HG03175 (cell line): ENCODE measurements around the gene SYAP1.
A peak's percentile ranks its signal among the peaks of the same experiment; 100 is the strongest.
"Not testable (repeated sequence)": the region's sequence is repeated elsewhere in the genome, so short reads cannot be mapped to it uniquely, and the experiment has no call there.

Source experiments
- ATAC-seq: cut with Tn5 transposase; IDR thresholded peaks from one replicate; pipeline ENCODE4 v1.9.1; 2021; ENCODE audit warnings: mild to moderate bottlenecking, moderate library complexity; ENCODE audit not compliant: unreplicated experiment

Gene SYAP1, protein sequence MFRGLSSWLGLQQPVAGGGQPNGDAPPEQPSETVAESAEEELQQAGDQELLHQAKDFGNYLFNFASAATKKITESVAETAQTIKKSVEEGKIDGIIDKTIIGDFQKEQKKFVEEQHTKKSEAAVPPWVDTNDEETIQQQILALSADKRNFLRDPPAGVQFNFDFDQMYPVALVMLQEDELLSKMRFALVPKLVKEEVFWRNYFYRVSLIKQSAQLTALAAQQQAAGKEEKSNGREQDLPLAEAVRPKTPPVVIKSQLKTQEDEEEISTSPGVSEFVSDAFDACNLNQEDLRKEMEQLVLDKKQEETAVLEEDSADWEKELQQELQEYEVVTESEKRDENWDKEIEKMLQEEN

DNA sequence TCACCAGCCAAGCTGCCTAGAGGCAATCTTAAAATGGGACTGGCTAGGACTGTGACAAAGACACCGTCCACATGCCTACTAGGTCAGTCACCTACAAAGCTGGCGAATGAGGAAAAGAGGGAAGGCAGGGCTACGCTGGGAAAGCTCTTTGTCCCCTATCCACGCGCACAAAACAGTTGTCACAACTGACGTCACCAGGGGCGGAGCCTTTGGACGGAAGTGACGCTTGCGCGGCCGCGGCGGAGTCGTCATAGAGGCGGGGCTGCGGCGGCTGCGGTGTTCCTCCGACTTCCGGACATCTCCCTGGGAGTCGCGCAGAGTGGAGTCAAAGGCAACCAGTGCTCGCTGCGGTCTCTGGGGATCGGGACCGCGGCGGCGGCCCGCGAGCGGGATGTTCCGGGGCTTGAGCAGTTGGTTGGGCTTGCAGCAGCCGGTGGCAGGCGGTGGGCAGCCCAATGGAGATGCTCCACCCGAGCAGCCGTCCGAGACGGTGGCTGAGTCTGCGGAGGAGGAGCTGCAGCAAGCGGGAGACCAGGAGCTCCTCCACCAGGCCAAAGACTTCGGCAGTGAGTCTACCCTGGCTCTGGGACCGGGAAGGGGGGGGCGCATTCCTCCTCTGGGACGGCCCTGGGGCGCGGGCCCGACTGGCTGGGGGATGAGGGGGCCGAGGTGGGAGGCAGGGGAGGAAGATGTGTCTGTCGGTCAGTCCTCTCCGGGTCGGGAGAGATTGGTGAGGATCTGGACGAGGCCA is at the start of gene SYAP1:
Gene SYAP1 (plus strand): TSS at position 279 of the 751 bp plus-strand sequence. CDS start 113 bp downstream, at position 392.
- ATAC-seq, result peak; percentile 99

DNA sequence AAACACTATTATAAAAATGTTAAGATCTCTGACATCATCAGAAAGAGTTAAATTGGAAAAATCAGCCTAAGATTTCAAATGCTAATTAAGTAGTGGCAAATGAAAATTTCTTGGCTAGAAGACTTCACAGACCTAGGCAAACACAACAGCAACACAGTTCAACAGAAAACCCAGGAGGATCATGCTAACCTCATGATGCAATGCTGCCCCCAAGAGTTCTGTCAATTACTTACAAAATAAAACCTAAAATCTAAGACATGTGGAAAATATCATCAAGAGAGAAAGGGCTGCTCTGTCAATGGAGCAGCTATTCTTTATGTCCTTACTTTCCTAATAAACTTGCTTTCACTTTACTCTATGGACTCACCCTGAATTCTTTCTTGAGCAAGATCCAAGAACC is 48.4 kb upstream of the SYAP1 start:
- no peak for ATAC-seq

DNA sequence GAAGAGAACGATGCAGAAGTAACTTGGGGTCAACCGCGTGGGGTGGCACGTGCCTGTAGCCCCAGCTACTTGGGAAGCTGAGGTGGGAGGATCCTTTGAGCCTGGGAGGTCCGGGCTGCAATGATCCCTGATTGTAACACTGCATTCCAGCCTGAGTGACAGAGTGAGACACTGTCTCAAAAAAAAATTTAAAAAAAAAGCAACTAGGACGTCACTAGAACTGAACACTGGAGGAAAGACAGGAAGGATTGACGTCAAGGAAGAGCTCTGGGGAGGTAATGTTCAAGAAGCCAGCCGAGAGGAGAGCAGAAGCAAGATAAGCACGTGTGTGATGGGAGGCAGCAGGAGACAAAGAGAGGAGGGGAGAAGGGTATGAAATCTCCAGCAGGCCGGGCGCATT is 40.7 kb upstream of the SYAP1 start:
- no peak for ATAC-seq

DNA sequence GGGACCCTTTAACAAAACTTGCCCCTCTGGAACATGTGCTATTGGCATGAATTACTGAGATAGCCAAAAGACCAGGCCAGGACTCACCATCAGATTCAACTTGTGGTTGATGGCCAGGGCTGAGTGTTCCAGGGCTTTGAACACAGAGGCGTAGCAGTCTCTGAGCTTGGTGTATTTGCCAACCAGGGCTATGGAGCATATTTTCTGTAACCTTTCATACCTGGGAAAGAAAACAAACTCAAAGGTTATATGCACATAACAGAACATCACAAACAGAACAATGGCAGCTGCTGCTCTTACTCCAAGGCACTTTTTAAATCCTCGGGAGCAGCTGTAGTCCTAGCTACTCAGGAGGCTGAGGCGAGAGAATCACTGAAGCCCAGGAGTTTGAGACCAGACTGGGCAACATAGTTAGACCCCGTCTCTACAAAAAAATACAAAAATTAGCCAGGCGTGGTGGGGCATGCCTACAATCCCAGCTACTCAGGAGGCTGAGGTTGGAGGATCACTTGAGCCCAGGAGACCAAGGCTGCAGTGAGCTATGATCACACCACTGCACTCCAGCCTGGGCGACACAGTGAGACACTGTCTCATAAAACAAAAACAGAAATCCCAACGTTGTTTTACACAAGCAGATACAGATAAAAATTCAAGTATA is 36.3 kb upstream of the SYAP1 start:
- no peak for ATAC-seq

DNA sequence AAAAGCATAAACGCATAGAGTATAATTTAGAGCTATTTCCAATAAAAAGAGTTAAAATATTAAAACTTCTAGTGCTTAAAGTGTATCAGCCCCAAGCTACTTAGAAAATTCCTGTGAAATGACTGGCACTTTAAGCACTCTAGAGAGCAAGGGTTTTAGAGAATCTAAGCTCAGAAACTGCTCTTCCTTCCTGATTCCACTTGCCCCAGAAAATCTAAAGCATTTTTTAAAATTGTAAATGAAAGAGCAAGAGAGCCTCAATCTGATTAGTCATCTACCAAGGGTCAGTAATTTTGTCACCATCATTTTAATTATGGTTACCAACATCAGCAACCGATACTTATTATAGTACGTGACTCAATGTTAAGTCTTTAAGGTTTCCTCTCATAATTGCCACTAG is 31.9 kb upstream of the SYAP1 start:
- ATAC-seq, result no peak

DNA sequence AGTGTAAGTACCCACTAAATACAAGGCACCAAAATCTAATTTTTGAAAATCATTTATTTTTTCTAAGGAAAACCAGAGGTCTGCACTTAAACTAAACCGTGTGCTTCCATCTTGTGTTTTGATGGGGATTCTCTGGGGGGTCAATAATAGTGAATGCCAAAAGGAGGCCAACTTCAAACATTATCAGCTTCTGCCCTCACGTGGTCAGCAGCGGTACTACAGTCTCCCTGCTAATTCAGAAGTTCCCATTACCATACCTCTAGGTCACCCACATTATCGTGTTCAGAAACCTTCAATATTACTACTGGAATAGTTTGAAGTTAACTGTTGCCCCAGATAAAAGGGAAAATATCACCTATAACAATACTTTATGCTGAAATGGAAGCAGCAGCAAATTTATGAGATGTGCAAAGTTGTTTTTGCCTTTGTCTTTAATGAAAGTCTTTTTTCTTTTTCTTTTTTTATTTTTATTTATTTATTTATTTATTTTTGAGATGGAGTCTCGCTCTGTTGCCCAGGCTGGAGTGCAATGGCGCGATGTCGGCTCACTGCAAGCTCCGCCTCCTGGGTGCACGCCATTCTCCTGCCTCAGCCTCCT is 24.2 kb upstream of the SYAP1 start:
- no peak for ATAC-seq

DNA sequence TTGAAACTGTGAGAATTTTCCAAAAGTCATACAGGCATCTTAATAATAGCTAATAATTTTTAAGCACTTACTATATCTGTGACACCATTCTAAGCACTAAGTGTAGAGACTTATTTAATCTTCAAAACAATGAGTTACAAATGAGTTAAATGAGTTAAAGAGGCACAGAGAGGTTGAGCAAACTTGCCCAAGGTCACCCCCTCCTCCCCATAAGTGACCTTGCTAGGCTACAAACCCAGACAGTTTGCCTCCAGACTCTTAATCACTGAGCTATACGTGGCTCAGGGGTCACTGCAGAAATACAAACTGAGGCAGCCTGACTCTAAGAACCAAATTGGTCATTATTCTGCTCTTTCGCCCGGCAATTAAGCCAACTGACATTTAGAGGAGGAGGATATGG is 22.5 kb upstream of the SYAP1 start:
- no peak for ATAC-seq

DNA sequence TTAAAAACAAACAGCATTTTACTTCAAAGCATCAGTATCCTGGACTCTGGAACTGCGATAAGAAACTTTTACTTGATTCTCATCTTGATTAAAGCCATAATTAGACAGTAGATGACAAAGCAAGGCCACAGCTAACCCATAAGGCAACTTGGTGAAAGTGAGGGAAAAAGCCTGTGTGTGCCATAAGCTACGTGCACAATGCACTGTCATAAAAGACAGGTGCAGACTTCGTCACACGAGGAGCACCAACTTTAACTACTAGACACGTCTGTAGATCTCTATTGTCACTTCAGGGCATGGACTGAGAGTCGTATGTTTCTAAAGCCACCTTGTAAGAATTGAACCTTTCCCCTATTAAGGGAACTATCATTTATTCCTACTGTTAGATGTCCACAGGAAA is 20.0 kb upstream of the SYAP1 start:
- ATAC-seq, result no peak

DNA sequence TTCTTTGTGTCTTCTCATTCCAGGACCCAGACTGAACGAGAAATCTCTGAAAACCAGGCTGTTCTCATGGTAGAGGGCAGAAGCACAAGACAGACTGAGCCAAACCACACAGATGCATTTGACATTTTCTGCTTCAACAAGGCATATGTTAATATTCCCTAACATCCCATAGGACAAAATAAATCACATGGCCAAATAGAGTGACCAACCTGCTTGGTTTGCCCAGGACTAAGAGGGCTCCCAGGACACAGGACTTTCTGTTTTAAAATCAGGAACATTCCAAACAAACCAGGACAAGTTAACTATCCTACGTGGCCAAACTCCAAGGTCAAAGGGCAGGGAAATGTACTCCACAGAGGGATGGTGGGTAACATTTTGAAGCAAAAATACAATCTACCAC is 18.7 kb upstream of the SYAP1 start:
- ATAC-seq, result no peak

DNA sequence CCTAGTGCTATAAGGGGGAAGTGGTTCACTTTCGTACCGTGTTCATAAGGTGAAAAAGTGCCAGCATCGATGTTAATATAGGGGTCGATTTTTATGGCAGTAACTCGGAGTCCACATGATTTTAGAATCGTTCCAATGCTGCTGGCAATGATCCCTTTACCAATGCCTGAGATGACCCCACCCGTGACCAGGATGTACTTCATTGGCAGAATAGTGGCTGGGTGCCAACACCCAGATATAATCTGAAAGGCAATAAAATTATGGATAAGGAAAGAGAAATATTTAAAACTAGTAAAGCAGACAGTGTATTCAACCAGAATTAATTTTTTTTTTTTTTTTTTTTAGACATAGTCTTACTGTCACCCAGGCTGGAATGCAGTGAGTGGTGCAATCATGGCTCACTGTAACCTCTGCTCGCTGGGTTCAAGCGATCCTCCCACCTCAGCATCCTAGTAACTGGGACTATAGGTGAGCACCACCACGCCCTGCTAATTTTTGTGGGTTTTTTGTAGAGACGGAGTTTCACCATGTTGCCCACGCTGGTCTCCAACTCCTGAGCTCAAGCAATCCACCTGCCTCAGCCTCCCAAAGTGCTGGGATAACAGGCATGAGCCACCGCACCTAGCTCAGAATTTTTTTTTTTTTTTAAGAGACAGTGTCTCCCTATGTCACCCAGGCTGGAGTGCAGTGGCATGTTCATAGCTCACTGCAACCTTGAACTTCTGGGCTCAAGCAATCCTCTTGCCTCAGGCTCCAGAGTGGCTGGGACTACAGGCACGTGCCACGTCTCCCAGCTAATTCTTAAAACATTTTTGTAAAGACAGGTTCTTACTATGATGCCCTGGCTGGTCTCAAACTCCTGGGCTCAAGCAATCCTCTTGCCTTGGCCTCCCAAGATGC is 16.5 kb upstream of the SYAP1 start:
- ATAC-seq, result no peak

DNA sequence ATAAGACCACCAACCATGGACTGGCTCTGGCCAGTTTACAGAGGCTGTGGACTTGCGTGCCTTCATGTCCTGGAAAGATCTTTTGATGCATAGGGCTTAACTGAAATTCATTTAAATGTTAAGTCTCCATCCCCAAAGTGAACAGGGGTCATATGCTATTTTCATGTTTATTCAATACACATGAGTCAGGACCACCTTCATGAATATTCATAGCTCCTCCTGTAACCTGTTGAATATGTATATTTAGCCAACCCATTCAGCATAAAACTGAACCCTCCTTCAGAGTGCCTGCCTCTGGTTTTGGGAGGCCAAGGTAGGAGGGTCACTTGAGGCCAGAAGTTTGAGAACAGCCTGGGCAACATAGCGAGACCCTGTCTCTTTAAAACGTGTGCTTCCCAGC is 14.0 kb upstream of the SYAP1 start:
- no peak for ATAC-seq

DNA sequence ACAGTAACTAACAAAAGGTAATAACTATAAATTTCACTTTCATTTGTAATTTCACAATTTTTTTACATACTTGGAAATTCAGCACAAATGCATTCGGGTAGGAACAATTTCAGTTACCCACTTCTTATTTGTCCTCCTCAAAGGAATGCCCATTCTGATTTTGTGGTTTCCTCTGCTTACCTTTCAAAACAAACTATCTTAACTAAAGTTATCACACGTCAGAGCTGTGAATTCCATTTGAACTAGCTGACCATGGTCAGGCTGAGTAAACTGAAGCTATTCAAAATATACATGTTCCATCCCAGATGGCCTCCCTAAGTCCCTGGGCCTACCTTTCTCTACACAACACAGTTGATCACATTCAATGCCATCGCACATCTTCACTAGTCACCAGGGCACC is 11.4 kb upstream of the SYAP1 start:
- ATAC-seq, result no peak

DNA sequence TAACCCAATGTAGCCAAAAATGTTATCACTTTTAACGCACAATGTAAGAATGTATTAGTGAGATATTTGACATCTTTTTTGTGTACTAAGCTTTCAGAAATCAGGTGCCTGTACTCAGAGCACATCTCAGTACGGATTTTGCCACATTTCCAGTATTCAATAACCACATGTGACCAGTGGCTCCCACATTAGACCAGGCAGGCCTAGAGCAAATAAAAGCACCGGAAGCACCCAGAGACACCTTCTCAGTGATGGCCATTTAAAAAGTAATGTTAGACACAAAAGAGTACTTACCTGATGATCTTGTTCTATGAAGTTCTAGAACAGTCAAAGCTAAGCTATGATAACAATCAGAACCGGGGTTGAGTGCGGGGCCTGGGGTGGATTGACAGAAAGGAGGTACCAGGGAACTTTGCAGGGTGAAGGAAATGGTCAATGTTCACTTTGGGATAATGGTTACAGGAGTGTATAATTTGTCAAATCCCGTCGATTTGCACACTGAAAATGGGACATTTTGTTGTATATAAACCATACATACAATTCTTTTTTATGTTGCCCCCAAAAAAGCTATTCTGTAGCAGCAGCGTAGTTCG is 8.1 kb upstream of the SYAP1 start:
- ATAC-seq, result no peak

DNA sequence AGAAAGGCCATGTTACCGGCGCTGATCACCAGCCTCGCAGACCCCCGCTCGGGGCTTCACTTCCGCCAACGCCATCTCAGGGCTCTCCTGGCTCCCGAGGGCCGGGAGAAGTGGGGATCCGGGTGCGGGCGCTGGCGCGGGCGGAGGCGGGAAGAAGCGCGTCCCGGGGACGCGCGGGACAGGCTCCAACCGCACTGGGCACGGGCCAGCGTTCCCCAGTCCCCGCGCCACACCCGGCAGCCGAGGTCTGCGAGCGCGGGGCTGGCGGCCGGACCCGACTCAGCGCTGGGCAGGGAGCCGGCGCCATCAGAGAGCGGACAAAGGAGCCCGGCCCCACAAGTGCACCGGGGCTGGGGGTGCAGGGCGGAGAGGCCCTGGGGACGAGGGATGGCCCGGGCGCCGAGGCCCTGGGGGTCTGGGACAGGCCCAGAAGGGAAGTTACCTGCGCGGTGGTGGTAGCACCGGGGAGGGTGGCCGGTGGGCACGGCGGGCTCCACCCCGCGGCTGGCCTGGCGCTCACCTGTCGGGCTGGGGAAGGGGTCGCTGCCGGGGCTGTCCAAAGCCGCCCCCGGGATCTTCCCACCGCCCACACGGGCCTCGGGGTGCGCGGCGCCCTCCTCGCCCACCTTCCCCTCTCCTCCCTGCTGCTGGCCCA is 7.4 kb upstream of the SYAP1 start:
- peak; percentile 39 for ATAC-seq

DNA sequence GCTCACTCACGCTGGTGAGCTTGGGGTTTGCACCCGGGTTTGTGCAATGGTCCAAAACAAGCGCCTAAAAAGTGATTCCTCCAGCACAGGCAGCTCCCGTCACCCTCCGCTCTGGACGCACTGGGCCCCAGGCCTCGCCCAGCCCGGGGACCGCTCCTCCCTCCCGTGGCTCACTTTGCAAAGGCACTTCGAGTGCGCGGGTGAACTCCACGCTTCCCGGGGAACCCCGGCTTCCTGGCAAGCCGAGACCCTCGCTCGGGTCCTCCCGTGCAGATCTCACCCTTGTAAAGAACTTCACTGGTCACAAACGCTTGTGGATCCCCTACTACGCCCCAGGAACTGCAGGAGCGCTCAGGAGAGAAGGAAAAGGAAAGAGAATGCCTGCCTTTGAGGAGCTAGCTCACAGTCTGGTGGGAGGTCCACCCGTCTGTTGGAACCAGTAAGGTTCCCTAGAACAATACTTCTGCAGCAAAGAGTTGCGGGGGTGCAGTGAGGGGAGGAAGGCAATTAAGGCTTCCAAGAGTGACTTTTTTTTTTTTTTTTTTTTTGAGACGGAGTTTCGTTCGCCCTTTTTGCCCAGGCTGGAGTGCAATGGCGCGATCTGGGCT is 6.8 kb upstream of the SYAP1 start, which contains the start of gene CTPS2:
Gene CTPS2 (minus strand): TSS at position 122 of the 608 bp plus-strand sequence. CDS start 9,767 bp downstream, outside the sequence.
- peak; percentile 90 for ATAC-seq

DNA sequence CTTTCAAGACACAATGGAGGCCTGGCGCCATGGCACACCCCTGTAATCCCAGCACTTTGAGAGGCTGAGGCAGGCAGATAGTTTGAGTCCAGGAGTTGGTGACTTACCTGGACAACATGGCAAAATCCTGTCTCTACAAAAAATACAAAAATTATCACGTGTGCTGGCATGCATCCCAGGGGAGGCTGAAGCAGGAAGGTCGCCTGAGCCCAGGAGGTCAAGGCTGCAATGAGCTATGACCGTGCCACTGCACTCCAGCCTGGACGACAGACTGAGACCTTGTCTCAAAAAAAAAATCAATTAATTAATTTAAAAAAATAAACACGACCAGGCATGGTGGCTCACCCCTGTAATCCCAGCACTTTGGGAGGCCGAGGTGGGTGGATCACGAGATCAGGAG is 4.9 kb upstream of the SYAP1 start:
- ATAC-seq, result no peak

DNA sequence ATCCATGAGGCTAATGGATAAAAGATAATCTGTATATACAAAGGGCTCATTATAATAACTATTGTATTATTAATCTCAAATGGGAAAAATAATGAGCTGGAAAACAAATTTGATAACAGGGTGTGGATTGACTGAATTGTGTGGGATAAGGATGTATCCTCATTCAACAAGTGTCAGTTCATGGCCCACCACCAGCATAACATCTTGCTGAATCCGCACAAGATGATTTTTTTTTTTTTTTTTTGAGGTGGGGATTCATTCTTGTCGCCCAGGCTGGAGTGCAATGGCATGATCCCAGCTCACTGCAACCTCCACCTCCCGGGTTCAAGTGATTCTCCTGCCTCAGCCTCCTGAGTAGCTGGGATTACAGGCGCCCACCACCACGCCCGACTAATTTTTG is 3.8 kb upstream of the SYAP1 start:
- not testable (repeated sequence) for ATAC-seq

DNA sequence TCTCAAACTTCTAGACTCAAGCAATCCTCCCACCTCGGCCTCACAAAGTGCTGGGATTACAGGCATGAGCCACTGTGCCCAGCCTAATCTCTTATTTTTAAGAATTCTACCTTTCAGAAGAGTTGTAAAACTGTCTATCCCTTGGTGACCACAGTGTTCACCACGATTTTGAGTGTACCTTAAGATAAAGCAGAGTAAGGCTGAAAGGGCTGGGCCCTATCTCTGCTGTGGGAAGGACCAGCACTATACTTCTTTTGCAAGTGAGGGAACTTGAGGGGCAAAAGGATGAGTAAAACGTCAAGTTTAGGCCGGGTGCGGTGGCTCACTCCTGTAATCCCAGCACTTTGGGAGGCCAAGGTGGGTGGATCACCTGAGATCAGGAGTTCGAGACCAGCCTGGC is 3.0 kb upstream of the SYAP1 start:
- not testable (repeated sequence) for ATAC-seq

DNA sequence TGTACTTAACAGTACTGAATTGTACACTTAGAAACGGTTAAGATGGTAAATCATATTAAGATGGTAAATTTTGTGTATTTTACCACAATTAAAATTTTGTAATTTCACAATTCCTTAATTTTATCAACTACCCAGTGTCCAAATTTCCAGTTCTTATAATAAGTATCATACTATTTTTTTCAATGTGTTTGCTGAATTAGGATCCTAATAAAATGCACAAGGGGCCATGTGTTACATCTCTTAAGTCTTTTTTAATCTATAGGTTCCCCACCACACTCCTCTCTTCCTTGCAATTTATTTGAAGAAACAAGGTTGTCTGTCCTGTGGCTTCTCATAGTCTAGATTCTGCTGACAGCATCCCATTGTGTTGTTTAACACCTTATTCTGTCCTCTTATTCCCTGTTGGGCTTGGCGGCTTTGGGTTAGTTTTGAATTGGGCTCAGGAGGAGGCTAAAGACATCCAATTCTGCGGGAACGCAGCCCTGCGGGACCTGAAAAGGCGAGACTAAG is 533 bp upstream of the SYAP1 start:
- peak; percentile 40 for ATAC-seq
